GM12872 (cell line): Measurements from ENCODE around the gene LSM7.

ENCODE experiments used
- CTCF ChIP-seq: IDR thresholded peaks from 3 replicates; pipeline ENCODE4 v1.5.1; 2011; ENCODE audit warnings: low read depth, mild to moderate bottlenecking, low read length, moderate library complexity; ENCODE audit not compliant: insufficient read depth

LSM7 gene

GRCh38 chr19:2365201-2365970 is 37.0 kb upstream of the LSM7 start:
- no peak for TF ChIP-seq CTCF

DNA sequence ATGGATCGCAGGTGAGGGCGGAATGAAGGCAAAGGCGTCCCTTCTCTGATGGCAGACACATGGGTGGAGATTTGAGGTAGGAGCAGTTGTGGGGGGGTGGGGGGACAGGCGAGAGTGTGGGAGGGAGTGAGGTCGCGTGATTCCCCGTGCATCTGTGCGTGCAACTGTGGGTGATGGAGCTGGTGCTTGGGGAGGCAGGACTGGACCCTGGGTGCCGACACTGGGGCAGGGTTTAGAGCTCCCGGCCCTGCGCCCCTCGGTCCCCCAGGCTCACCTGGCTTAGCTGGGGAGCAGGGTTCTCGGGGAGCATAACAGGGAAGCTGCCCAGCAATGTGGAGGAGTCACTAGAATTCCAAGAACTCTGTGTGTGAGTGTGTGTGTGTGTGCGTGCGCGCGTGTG is 35.0 kb upstream of the LSM7 start:
- TF ChIP-seq CTCF, result no peak

GRCh38 chr19:2362970-2363300 is 34.5 kb upstream of the LSM7 start:
- TF ChIP-seq CTCF, result no peak

- no peak for TF ChIP-seq CTCF
These were observed 33.9 kb upstream of the LSM7 start for GRCh38 chr19:2362046-2362969.

DNA sequence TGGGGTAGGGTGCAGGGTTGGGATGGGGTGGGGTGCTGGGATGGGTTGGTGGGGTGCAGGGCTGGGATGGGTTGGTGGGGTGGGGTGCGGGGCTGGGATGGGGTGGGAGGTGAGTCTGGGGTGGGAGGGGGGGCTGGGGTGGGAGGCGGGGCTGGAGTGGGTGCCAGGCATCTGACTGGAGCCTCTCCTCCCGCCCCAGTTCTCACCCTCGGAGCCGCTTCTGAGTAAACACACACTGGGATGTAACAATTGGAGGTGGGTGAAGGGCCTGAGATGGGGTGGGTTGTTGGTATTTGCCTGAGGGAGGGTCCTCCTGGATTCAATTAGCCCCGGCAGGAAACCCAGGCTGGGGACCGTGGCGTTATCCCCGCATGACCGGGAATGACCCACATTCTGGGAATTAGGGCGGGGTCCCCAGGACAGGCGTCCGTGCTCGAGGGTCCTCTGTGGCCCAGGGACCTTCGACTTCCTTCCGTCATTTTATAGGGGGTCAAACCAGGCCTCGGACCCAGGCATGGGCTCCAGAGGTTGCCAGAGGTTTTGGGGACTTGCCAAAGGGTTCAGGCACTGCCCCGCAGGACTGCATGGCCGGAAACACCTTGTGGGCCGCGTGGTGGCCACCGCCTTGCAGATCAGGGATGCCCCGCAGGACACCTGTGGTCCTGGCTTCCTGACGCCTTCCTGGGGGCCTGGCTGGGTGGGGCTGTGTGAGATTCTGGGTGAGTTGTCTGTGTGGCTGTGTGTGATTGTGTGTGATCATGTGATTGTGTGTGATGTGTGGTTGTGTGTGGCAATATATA is 33.1 kb upstream of the LSM7 start:
- no peak for TF ChIP-seq CTCF

- TF ChIP-seq CTCF, result no peak
These were observed 32.4 kb upstream of the LSM7 start for GRCh38 chr19:2360833-2361232.
